Middle frontal gyrus (tissue), 1 donor: Measurements from ENCODE around the gene GAB4.

Experiments used
- DNase-seq: peaks from one replicate; pipeline ENCODE4 v3.0.0-alpha.2; 2015; ENCODE audit warnings: low spot score; ENCODE audit errors: extremely low spot score

GAB4 gene

GRCh38 chr22:16989915-16990314 is 18.1 kb downstream of the GAB4 start:
- no peak for DNase-seq

- no peak for DNase-seq
These were observed 19.8 kb downstream of the GAB4 start for GRCh38 chr22:16988257-16988656.

GRCh38 chr22:16987822-16988221 is 20.2 kb downstream of the GAB4 start:
- DNase-seq = no peak

GRCh38 chr22:16975155-16975885 is 32.7 kb downstream of the GAB4 start:
- DNase-seq = no peak

- no peak for DNase-seq
These were observed 33.5 kb downstream of the GAB4 start for GRCh38 chr22:16974298-16975084.

GRCh38 chr22:16973591-16974297 is 34.3 kb downstream of the GAB4 start:
- DNase-seq = no peak

- DNase-seq = no peak
These were observed 35.7 kb downstream of the GAB4 start for GRCh38 chr22:16972311-16972710.

GRCh38 chr22:16970446-16970845 is 37.6 kb downstream of the GAB4 start:
- no peak for DNase-seq

GRCh38 chr22:16969508-16970327 is 38.3 kb downstream of the GAB4 start:
- DNase-seq = no peak

GRCh38 chr22:16968218-16968595 is 39.8 kb downstream of the GAB4 start:
- DNase-seq = no peak

- DNase-seq = no peak
These were observed 40.4 kb downstream of the GAB4 start for GRCh38 chr22:16967453-16968217.

- no peak for DNase-seq
These were observed 41.8 kb downstream of the GAB4 start for GRCh38 chr22:16966251-16966650.

- DNase-seq = no peak
These were observed 42.5 kb downstream of the GAB4 start for GRCh38 chr22:16965560-16965959.

- DNase-seq = no peak
These were observed 42.9 kb downstream of the GAB4 start for GRCh38 chr22:16965083-16965482.

- no peak for DNase-seq
These were observed 43.7 kb downstream of the GAB4 start for GRCh38 chr22:16964366-16964765.

- DNase-seq = no peak
These were observed 44.7 kb downstream of the GAB4 start for GRCh38 chr22:16963189-16963945.

- DNase-seq = no peak
These were observed 45.5 kb downstream of the GAB4 start for GRCh38 chr22:16962501-16962900.

GRCh38 chr22:16961477-16962186 is 46.4 kb downstream of the GAB4 start:
- DNase-seq = no peak

- DNase-seq = no peak
These were observed 47.2 kb downstream of the GAB4 start for GRCh38 chr22:16960884-16961249.
